CD4-positive, alpha-beta T cell (primary cell): Measurements from ENCODE around the gene IL9. TPM values are rescaled to one million over a fixed set of nuclear protein-coding genes. Genes with fewer than 3 reads are reported as not detected.

ENCODE experiments used
- ATAC-seq: fragments of 200-7000 bp; cut with Tn5 transposase; one replicate; pipeline ENCODE4 v1.10.0; 2022; ENCODE audit warnings: mild to moderate bottlenecking; ENCODE audit not compliant: poor library complexity
- CTCF ChIA-PET: fragments of 350-600 bp; sonication (Branson Sonifier 250); formaldehyde crosslinking; loops from one replicate; lab custom pipeline; 2021; ENCODE audit warnings: antibody characterized with exemption, inconsistent platforms; lab: Charles Lee
- POLR2A ChIA-PET: fragments of 350-600 bp; sonication (Branson Sonifier 250); formaldehyde crosslinking; loops from one replicate; lab custom pipeline; 2021; ENCODE audit warnings: antibody characterized with exemption, inconsistent platforms; lab: Charles Lee
- DNase-seq, 14 experiments: peaks; one replicate each; pipeline ENCODE4 v3.0.0-alpha.2; 2013 to 2020; ENCODE audit warnings: mixed read lengths in 2 of 14
- H3K27ac ChIP-seq, 2 donors: one replicate each; pipeline versions ENCODE4 v1.5.1 to v1.7.0; 2013; ENCODE audit warnings: low read length in 2 of 2, low read depth in 1 of 2, mild to moderate bottlenecking in 1 of 2
- H3K27me3 ChIP-seq, 2 experiments: 1 replicate in 1 of 2; 2 replicates in 1 of 2; pipeline versions ENCODE4 v1.6.1 to v1.7.0; 2013; ENCODE audit warnings: low read length in 2 of 2, control low read depth in 1 of 2, mild to moderate bottlenecking in 1 of 2, moderate library complexity in 1 of 2; ENCODE audit not compliant: insufficient read depth in 2 of 2, control insufficient read depth in 1 of 2
- H3K36me3 ChIP-seq: one replicate; pipeline ENCODE4 v1.6.1; 2013; ENCODE audit warnings: low read length, control low read depth; ENCODE audit not compliant: insufficient read depth
- H3K4me1 ChIP-seq: one replicate; pipeline ENCODE4 v1.6.1; 2013; ENCODE audit warnings: low read length, control low read depth; ENCODE audit not compliant: insufficient read depth
- H3K4me3 ChIP-seq: one replicate; pipeline ENCODE4 v1.5.1; 2013; ENCODE audit warnings: mild to moderate bottlenecking, low read length, moderate library complexity
- H3K9me3 ChIP-seq, 2 experiments: 1 replicate in 1 of 2; 2 replicates in 1 of 2; pipeline versions ENCODE4 v1.6.1 to v1.7.0; 2013; ENCODE audit warnings: low read length in 2 of 2, mild to moderate bottlenecking in 2 of 2, control low read depth in 1 of 2, moderate library complexity in 1 of 2; ENCODE audit not compliant: control insufficient read depth in 1 of 2, insufficient read depth in 1 of 2
- H3K27ac Mint-ChIP-seq: one replicate; pipeline ENCODE4 v1.8.0; 2020; ENCODE audit warnings: mixed read lengths
- H3K27me3 Mint-ChIP-seq: one replicate; pipeline ENCODE4 v1.8.0; 2021; ENCODE audit warnings: mixed read lengths
- H3K36me3 Mint-ChIP-seq: one replicate; pipeline ENCODE4 v1.8.0; 2021; ENCODE audit warnings: low read depth, mixed read lengths
- H3K4me1 Mint-ChIP-seq: one replicate; pipeline ENCODE4 v1.8.0; 2021; ENCODE audit warnings: low read depth, mixed read lengths
- H3K4me3 Mint-ChIP-seq: one replicate; pipeline ENCODE4 v1.8.0; 2020; ENCODE audit warnings: mild to moderate bottlenecking, mixed read lengths
- H3K9me3 Mint-ChIP-seq: one replicate; pipeline ENCODE4 v1.8.0; 2020; ENCODE audit warnings: mixed read lengths
- intact Hi-C, 2 experiments: fragments of 100-400 bp; cut with DNase I in 1 of 2; cut with micrococcal nuclease in 1 of 2; formaldehyde crosslinking; loops; one replicate each; pipeline versions ENCODE4 v1.15.1 to v1.9.0; 2023 to 2025; cut with DNase I, micrococcal nuclease
- total RNA-seq, 174 experiments: library from RNA in 2 of 174; stranded (reverse) in 2 of 174; gene quantifications; one replicate each; pipeline ENCODE4 v1.2.3 and lab custom pipeline; 2021 to 2026
- TF ChIP-seq, protein P1 (sequence below): fragments of 200-600 bp; IDR thresholded peaks from one replicate; pipeline ENCODE4 v1.8.0; 2022; ENCODE audit warnings: antibody characterized with exemption, mild to moderate bottlenecking

The IL9 gene
- total RNA-seq, 2 experiments from 2014 or later, result not detected

DNA sequence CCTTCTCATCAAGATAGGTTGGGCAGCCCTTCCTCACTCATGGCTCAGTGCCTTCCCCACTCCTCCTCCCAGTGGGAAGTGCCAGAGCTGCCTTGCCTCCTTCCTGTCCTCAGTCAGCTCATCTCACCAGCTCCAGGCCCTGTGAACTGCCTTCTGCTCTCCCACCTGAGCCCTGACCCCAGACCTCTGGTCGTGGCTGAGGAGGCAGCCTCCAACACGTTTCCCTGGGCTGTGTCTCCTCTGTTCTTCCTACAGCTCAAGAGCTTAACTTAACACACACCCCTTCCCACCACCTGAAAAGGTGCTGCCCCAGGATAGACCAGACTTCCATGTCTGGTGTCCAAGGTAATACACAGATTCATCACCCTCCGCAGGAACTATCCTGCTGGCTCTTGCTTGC lies 21.2 kb downstream of the IL9 start:
- CTCF ChIA-PET, result no interaction called here
- intact Hi-C loops, result no loop called here
- ATAC-seq, result no peak
- H3K36me3 Mint-ChIP-seq, result no peaks in the 10 kb centered on the region
- no peaks in the 10 kb centered on the region for H3K4me1 Mint-ChIP-seq
- Histone ChIP-seq H3K9me3 (peaks cover 0 to 2% of the 10 kb centered on the region in 2 experiments), H3K27ac (no peak overlapping the region), H3K4me3 (no peak overlapping the region), H3K36me3 (no peaks in the 10 kb centered on the region), H3K4me1 (no peaks in the 10 kb centered on the region), H3K27me3 (peaks cover 2% of the 10 kb centered on the region in 2 experiments)
- TF ChIP-seq, protein P1, sequence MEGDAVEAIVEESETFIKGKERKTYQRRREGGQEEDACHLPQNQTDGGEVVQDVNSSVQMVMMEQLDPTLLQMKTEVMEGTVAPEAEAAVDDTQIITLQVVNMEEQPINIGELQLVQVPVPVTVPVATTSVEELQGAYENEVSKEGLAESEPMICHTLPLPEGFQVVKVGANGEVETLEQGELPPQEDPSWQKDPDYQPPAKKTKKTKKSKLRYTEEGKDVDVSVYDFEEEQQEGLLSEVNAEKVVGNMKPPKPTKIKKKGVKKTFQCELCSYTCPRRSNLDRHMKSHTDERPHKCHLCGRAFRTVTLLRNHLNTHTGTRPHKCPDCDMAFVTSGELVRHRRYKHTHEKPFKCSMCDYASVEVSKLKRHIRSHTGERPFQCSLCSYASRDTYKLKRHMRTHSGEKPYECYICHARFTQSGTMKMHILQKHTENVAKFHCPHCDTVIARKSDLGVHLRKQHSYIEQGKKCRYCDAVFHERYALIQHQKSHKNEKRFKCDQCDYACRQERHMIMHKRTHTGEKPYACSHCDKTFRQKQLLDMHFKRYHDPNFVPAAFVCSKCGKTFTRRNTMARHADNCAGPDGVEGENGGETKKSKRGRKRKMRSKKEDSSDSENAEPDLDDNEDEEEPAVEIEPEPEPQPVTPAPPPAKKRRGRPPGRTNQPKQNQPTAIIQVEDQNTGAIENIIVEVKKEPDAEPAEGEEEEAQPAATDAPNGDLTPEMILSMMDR, result no peak
- H3K4me3 Mint-ChIP-seq, result no peak overlapping the region
- H3K9me3 Mint-ChIP-seq, result no peaks in the 10 kb centered on the region
- H3K27ac Mint-ChIP-seq, result no peak overlapping the region
- POLR2A ChIA-PET, result no interaction called here
- peaks cover 21% of the 10 kb centered on the region for H3K27me3 Mint-ChIP-seq
- DNase-seq, result no peak

DNA sequence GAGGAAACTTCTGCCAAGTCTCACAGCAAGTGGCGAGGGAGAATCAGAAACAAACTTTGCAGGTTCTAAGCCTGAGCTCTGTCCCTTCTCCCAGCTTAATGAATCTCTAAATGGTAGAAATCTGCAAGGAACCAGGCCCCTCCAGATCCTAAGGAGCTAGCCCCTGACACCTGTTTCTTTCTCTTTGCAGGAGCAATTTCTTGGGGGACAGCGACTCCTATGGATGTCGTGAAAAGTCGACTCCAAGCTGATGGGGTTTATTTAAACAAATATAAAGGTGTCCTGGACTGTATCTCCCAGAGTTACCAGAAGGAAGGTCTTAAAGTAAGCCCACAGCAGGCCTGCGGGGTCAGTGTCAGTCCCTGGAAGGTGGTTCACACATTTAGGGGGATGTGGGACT lies 21.8 kb downstream of the IL9 start:
- peaks cover 0 to 2% of the 10 kb centered on the region in 2 experiments for H3K27me3 ChIP-seq
- H3K4me1 ChIP-seq, result no peaks in the 10 kb centered on the region
- TF ChIP-seq, protein P1, result no peak
- CTCF ChIA-PET, result no interaction called here
- Mint-ChIP-seq H3K4me1 (no peaks in the 10 kb centered on the region), H3K27ac (no peak overlapping the region), H3K9me3 (no peaks in the 10 kb centered on the region), H3K27me3 (peaks cover 16% of the 10 kb centered on the region), H3K4me3 (no peak overlapping the region), H3K36me3 (no peaks in the 10 kb centered on the region)
- no peaks in the 10 kb centered on the region for H3K9me3 ChIP-seq
- intact Hi-C loops, result no loop called here
- H3K4me3 ChIP-seq, result no peak overlapping the region
- no peak for ATAC-seq
- H3K36me3 ChIP-seq, result no peaks in the 10 kb centered on the region
- no peak overlapping the region for H3K27ac ChIP-seq
- POLR2A ChIA-PET, result no interaction called here
- no peak for DNase-seq

DNA sequence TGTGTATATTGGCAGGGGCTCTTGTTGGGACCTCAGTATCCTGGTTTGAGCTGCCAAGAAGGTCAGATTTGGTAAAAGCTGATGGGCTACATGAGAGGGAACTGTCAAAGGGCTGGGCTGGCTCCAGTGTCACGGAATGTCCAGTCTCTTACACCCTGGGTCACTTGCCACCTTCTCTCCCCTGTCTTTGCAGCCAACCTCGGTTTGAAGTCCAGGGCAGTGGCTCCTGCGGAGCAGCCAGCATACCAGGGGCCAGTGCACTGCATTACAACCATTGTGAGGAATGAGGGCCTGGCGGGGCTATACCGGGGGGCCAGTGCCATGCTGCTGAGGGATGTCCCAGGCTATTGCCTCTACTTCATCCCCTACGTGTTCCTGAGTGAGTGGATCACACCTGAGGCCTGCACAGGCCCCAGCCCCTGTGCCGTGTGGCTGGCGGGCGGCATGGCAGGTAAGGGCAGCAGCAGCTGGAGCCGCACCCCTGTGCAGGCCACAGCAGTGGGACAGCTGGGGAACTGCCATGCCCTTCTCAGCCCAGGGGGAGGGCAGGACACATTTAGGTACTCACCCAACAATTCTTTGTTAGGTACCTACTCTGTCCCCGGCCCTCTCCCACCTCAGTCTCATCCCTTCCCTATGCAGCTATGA lies 24.2 kb downstream of the IL9 start:
- Histone ChIP-seq H3K4me1 (no peaks in the 10 kb centered on the region), H3K36me3 (no peaks in the 10 kb centered on the region), H3K27me3 (no peaks in the 10 kb centered on the region), H3K4me3 (no peak overlapping the region), H3K9me3 (no peaks in the 10 kb centered on the region), H3K27ac (no peak overlapping the region)
- no peak for DNase-seq
- Mint-ChIP-seq H3K9me3 (no peaks in the 10 kb centered on the region), H3K36me3 (no peaks in the 10 kb centered on the region), H3K4me1 (no peaks in the 10 kb centered on the region), H3K27ac (no peak overlapping the region), H3K4me3 (no peak overlapping the region), H3K27me3 (peaks cover 7% of the 10 kb centered on the region)
- intact Hi-C loops, result no loop called here
- ATAC-seq, result no peak
- CTCF ChIA-PET, result no interaction called here
- TF ChIP-seq, protein P1, result no peak
- POLR2A ChIA-PET, result no interaction called here
